Upper lobe of left lung (tissue), 4 donors: ENCODE results near the gene LRRC47.

ENCODE experiments used
- EP300 ChIP-seq, 4 donors: sonication (generic); formaldehyde crosslinking; IDR thresholded peaks; one replicate each; pipeline ENCODE4 v1.5.1; 2017; ENCODE audit warnings: antibody characterized with exemption in 4 of 4, control low read depth in 2 of 4
- POLR2A ChIP-seq, 4 donors: fragments of 450-650 bp; IDR thresholded peaks; one replicate each; pipeline ENCODE4 v1.5.1; 2016 to 2017; ENCODE audit warnings: antibody characterized with exemption in 4 of 4, mild to moderate bottlenecking in 2 of 4
- POLR2AphosphoS5 ChIP-seq, 2 donors: sonication (generic); formaldehyde crosslinking; IDR thresholded peaks; one replicate each; pipeline ENCODE4 v1.5.1; 2017; ENCODE audit warnings: antibody characterized with exemption in 2 of 2
- TF ChIP-seq, protein P1 (sequence below), 6 experiments: fragments of 450-650 bp in 4 of 6; fragments of 200-600 bp in 2 of 6; sonication (generic) in 2 of 6; IDR thresholded peaks; one replicate each; pipeline ENCODE4 v1.5.1; 2016 to 2019; ENCODE audit warnings: antibody characterized with exemption in 6 of 6

DNA sequence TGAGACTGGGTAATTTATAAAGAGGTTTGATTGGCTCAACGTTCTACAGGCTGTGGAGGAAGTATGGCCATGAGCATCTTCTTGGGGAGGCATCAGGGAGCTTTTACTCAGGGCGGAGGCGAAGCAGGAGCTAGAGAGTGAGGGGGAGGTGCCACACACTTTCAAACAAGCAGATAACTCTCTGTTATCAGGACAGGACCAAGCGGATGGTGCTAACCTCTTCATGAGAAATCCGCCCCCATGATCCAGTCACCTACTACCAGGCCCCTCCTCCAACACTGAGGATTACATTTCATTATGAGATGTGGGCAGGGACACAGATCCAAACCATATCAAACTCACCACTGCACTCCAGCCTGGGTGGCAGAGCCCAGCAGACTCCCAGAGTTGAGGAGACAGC is 11.5 kb upstream of the LRRC47 start:
- TF ChIP-seq, protein P1, sequence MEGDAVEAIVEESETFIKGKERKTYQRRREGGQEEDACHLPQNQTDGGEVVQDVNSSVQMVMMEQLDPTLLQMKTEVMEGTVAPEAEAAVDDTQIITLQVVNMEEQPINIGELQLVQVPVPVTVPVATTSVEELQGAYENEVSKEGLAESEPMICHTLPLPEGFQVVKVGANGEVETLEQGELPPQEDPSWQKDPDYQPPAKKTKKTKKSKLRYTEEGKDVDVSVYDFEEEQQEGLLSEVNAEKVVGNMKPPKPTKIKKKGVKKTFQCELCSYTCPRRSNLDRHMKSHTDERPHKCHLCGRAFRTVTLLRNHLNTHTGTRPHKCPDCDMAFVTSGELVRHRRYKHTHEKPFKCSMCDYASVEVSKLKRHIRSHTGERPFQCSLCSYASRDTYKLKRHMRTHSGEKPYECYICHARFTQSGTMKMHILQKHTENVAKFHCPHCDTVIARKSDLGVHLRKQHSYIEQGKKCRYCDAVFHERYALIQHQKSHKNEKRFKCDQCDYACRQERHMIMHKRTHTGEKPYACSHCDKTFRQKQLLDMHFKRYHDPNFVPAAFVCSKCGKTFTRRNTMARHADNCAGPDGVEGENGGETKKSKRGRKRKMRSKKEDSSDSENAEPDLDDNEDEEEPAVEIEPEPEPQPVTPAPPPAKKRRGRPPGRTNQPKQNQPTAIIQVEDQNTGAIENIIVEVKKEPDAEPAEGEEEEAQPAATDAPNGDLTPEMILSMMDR (IDR thresholded peaks at IDR 0.05) = no peak
- TF ChIP-seq EP300 (IDR thresholded peaks at IDR 0.05) (no peak), POLR2A (IDR thresholded peaks at IDR 0.05) (no peak), POLR2AphosphoS5 (IDR thresholded peaks at IDR 0.05) (no peak)
